GM23338 (cell line): ENCODE measurements around the gene DAZAP1.

Experiments used
- POLR2AphosphoS5 ChIP-seq: IDR thresholded peaks from 2 replicates; pipeline ENCODE4 v1.6.1; 2016; ENCODE audit warnings: antibody characterized with exemption, low read depth
- TF ChIP-seq, protein P1 (sequence below), 2 experiments: fragments of 200-600 bp in 1 of 2; sonication (generic) in 1 of 2; conservative IDR thresholded peaks; 2 replicates each; pipeline versions ENCODE4 v1.5.1 to v1.6.1; 2016 to 2017; ENCODE audit warnings: antibody characterized with exemption in 2 of 2, low read depth in 2 of 2, mild to moderate bottlenecking in 2 of 2, moderate library complexity in 1 of 2

DNA sequence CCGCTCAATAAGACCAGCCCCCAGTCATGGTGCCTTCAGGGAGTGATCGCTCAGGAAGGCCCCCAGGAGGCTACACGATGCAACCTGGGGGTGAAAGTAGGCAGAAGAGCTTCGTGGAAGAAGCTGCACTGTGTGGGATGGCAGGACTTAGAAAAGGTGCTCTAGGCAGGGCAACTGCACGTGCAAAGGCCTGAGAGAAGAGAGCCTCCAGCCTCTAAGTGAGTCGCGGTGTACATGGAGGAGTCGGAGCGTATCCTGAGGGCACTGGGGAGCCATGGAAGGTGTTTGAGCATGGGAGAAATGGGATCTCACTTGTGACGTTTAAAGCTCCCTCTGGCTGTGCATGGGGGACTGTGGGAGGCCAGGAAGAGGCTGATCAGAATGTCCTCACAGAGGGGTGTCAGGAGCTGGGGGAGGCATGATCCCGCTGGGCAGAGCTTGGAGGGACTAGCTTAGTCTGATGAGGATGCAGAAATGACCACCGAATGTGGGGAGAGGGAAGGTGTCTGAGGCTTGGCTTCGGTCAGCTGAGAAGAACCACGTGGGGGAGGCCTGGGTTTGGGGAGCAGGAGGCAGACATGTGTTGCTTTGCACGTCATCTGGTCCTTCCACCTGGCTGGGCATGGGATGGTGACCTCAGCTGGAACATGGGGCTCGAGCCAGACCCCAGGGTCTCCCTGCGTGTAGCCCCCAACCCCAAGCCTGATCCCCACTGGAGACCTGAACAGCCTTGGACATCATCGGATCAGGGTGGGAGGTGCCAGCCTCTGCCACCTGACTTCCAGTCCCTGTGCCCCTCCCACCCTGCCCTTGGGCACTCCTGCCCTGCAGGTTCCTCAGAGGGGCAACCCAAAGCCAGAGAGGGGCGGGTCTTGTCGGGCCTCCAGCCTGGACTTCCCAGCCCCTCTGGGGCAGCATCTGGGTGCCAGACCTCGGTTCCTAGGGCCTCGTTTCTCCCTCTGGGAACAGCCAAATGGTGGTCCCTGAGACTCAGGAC is 43.6 kb downstream of the DAZAP1 start:
- TF ChIP-seq POLR2AphosphoS5: no peak
- TF ChIP-seq, protein P1, sequence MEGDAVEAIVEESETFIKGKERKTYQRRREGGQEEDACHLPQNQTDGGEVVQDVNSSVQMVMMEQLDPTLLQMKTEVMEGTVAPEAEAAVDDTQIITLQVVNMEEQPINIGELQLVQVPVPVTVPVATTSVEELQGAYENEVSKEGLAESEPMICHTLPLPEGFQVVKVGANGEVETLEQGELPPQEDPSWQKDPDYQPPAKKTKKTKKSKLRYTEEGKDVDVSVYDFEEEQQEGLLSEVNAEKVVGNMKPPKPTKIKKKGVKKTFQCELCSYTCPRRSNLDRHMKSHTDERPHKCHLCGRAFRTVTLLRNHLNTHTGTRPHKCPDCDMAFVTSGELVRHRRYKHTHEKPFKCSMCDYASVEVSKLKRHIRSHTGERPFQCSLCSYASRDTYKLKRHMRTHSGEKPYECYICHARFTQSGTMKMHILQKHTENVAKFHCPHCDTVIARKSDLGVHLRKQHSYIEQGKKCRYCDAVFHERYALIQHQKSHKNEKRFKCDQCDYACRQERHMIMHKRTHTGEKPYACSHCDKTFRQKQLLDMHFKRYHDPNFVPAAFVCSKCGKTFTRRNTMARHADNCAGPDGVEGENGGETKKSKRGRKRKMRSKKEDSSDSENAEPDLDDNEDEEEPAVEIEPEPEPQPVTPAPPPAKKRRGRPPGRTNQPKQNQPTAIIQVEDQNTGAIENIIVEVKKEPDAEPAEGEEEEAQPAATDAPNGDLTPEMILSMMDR (conservative IDR thresholded peaks at IDR 0.05; ENCODE audit: low read depth in 2 of 2): no peak
